NCI-H524 treated with DMSO at 0.1 percent for 48 hours (cell line): ENCODE measurements around the gene FOXF2.

Source experiments
- DNase-seq: peaks from one replicate; lab custom pipeline; 2025; lab: John Stamatoyannopoulos, UW

The FOXF2 gene

GRCh38 chr6:1390946-1391799 lies 1.8 kb downstream of the FOXF2 start:
- DNase-seq, result no peak

DNA sequence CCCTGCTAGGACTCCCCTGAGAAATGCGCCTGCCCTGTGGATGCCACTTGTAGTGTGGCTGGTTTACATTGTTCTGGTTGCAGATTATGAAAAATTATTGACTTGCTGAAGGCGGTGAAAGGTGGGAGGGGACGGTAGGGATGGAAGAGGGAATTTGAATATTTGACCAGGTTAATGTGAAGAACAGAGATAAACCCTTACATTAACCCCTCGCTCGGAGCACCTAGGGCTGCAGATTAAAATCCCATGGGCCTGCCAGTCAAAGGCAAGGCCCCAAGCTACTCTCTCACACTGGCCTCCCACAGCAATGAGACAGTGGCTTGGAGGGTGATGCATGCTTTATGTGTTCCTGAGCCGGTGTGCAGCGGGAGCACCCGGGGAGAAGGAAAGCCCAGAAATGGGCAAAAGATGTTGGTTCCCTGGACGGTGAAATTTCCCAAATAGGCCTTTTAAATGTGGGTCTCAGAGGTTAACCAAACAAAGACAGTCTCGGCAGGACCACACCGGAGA lies 2.5 kb downstream of the FOXF2 start:
- no peak for DNase-seq

DNA sequence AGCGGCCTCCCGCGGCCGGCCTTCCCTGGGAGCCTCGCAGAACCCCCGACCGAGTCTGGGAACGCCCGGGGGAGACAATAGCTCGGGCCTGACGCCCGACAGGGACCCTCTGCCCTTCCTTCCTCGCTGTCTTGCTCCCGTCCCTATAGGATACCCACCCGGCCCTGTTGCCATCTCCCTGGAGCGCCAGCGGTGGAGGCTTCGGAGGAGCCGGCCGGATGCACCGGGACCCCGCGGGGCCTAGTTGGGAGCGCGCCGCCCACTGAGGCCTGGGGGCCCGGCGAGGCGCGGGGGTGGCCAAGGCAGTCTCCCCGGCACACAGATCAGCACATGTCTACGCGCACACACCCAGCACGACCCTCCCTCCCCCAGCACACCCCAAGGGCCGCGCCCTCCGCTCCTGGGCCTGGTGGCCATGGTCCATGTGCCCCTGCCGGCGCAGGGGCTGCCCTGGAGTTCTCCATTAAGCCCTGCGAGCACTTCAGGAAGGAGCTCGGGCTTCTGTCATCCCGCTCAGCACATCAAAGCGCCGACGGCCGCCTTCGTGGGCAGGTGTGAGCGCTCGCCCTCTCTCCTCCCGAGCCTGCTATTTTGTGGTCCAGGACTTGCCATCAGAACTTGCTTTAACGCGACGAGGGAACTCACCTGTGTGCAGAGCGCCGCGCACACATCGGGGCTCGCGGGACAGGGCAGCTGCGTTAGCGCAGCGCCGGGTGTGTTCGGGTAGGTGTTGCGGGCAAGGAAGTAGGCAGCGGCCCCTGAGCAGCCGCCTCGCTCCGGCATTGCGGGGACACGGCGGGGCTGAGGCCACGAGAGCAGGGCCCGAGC lies 3.7 kb downstream of the FOXF2 start:
- no peak for DNase-seq

DNA sequence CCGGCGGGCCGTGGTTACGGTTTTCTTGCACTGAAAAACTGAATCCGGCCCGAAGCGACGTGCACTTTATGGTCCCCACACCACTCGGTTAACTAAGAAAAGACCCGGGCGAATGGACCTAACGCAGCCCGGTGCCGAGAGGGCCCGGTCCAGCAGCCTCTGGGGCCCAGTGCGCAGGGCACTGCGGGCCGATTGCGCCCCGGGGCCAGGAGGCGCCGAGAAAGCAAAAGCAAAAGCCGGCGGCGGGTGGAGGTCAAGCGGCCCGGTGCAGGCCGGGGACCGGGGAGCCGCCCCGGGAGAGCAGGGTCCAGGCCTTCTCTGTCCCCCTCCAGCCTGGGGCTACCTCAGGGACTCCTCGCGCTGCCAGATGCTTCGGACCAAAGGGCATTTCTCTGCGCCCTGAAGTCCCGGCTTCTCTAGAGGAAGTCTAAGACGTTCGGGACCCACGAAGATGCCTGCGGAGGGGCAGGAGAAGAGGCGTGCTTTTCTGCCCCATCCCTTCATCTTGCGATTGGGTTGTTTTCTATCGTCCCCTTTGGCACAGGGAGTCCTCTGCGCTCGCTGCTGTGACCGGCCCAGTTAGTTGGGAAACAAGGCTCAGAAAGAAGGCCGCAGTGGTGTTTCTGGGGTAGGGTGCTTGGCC lies 4.4 kb downstream of the FOXF2 start:
- no peak for DNase-seq

DNA sequence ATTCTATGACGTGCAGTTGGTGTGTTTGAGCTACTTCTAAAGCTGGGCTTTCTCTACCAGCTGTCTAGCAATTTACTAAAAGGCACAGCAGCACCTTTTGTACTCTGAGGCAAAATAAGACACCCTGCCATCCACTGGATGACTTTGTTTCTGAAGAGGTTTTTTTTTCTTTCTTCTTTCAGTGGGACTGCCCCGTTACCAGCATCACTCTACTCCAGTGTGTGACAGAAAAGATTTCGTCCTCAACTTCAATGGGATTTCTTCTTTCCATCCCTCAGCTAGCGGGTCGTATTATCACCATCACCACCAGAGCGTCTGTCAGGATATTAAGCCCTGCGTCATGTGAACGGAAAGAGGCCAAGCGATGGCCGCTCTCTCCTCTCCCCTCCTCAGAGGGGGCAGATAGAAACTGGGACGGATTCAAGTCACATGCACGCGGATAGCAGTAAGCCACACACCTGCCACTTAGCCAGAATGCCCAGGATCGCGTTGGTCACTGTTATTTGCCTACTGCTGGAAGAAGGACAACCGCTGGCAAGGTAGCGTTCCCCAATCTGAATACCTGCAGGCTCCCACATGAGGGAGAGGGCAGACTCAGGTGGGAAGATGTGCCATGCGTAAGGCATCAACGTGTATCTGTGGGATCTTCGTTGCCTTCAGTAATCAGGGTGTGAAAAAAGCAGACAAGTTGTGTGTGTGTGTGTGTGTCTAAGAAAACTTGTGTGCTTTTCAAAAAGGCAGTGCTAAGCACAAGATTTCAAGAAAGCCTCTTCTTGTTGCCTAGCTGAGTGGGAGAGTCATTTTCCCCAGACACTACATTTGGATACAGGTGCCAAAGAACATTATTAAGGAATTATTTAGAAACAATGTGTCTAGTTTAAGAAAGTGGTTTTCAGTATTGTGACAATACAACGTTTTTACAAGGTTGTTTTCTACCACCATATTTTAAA lies 5.4 kb downstream of the FOXF2 start:
- no peak for DNase-seq

DNA sequence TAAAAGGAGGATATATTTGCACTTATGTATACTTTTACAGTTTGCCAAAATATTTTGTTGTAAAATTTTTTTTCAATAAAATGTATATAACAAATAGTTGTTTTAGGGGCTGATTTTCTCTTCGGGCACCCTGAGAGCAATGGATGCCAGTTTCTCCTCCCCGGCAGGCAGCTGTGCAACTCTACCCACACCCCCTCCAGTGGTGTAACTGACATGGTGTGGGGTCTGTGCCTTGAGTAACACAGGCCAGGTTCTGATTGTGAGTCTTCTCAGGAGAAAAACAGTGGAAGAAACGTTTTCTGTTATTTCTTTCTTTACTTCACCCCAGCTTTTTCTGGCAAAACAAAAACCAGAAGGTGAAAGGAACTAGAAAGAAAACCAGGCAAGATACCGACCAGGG lies 6.1 kb downstream of the FOXF2 start:
- DNase-seq, result no peak

DNA sequence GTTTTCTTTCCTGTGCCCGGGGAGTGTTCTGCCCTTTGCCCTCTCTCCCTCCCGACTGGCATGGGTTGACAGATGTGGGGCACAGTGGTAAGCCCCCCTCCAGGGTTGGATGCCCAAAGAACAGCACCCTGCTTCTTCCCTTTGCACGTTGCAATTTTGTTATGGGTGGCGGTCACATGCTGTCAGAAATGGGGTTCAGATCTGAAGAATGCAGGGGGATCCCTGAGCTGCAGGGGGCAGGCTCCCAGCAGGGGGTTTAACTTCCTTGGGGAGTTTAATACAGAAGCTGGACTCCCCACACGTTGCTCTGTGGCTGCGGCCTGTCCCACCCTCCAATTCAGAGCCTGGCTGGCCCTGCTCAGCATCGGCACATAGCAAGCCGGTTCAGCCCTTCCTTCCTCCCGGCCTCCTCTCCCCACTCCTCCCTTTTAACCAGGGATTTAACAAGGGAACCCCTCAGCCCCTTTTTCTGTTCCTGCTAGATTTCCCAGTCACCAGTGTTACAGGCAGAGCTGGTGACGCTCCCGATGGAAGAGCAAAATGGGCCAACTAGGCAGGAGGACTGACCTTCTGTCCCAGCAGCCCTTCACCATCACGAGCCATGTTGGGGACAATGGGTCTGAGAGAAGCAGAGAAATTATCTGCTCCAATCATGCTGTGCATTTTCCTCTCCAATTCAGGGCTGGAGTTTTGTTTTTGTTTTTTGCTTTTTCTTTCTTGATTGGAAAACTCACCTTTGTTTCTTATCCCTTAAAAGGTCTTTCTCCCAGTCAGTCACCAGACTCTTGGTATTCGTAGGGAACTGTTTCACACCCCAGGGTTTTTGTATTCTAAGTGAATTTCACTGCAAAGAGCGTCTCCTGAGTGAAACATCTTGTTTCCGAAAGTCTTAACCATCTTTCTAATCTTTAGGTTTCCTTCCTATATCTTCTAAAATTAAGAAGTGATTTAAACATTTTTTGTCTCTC lies 6.8 kb downstream of the FOXF2 start:
- no peak for DNase-seq

GRCh38 chr6:1396952-1397868 lies 7.8 kb downstream of the FOXF2 start:
- no peak for DNase-seq

- DNase-seq, result no peak
Measured at GRCh38 chr6:1399085-1399780, 9.9 kb downstream of the FOXF2 start.

DNA sequence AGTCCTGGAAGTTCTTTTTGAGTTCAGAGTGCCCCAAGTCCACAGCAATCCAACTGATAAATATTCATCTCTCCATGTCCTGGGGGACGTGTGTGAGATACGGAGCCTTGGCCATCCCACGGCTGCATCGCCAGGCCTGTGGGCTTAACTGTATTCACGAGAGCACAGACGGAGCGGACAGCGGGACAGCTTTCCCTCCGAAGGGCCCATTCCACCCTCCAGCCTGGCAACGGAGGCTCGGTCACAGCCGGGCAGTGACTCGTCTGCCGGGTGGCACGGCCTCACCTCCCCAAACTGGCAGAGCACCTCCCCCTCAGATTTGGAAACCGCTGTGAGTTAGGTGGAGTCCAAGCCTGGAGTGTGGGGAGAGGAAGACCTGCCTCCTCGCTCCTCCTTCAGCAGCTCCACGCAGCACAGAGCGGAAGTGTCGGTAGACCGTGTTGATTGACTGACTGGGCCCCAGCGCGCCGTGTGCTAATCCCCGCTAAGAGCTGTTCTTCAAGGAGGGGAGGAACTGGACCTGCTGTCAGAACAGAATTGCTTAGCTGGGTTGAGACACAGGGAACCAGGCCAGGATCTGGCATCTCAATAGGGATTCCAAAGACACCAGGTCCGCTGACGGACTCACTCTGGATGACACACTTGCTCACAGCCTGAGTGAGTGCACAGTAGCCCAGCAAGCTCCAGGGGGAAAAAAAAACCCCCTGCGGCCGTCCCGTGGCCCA lies 10.9 kb downstream of the FOXF2 start:
- DNase-seq, result peak; percentile 35

GRCh38 chr6:1402369-1402768 lies 13.0 kb downstream of the FOXF2 start:
- DNase-seq, result no peak

- DNase-seq, result no peak
Measured at GRCh38 chr6:1402868-1403267, 13.5 kb downstream of the FOXF2 start.

GRCh38 chr6:1403851-1404712 lies 14.7 kb downstream of the FOXF2 start:
- DNase-seq, result no peak

- no peak for DNase-seq
Measured at GRCh38 chr6:1404713-1405098, 15.3 kb downstream of the FOXF2 start.

DNA sequence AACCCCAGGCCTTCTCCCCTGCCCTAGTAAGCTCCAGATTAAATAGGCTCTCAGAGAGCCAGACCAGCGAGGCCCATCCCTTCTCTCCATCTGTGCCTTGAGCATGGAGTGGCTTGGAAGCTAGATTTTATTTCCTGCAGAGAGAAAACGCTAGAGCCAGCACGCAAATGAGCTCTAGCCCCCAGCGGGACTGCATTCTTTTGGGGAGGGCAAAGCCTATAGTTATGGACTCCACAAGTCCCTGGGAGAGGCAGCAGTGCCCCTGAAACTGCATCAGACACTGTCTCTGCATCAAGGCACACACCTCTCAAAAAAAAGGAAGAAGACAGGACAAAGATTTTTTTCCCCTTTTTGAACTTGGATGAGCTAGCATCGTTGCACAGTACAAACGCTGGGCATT lies 15.8 kb downstream of the FOXF2 start:
- no peak for DNase-seq

DNA sequence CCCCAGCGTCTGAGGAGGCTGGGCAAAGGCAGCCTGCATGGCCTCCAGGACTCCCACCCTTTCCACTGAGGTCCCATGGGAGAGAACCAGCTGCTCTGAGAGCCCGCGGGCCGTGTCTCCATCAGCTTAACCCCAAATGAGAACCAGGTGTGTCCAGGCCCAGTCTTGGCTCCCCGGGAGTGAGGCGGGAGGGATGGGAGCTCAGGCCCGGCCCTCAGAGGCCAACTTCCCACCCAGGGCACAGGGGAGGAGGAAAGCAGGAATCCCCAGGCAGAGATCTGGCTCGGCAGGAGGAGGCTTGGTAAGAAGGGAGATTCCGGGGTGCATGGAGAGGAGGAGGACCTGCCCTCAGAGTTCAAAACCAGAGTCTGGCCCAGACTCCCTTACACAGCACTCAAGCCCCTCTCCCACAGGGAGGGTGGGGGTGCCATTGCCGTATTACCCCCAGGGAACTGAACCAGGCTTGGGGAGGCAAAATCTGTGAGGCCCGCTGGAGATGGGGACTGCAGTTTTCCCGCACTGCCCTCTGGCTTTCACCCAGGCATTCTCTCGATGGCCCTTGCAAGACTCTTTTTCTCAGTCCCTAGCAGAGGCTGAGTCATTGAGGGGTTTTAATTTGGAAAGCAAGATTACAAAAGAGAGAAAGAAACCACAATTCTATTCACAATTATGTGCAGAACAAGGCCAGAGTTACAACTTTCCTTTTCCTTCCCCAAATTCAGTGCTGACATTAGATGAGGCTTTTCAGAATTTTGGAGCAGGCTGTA lies 17.1 kb downstream of the FOXF2 start:
- no peak for DNase-seq
